Measurements from ENCODE around the gene XDH. TPM values are rescaled to one million over a fixed set of nuclear protein-coding genes. Genes with fewer than 3 reads are reported as not detected.

XDH gene
- total and polyA plus RNA-seq, 4 donors: under 0.01 to 0.06 (median 0.04) TPM

- no peak overlapping the region for H3K27ac ChIP-seq (ENCODE audit: low read depth, low read length)
- no peaks in the 10 kb centered on the region for H3K4me1 ChIP-seq (ENCODE audit: control insufficient read depth, insufficient read depth, low read length)
- no peaks in the 10 kb centered on the region for H3K27me3 ChIP-seq (ENCODE audit: control insufficient read depth, insufficient read depth, low read length)
- DNase-seq (ENCODE audit: low read depth in 4 of 6, low spot score in 6 of 6): no peak
- no peak overlapping the region for H3K4me3 ChIP-seq (ENCODE audit: low read depth, low read length)
- no peaks in the 10 kb centered on the region for H3K36me3 ChIP-seq (ENCODE audit: control insufficient read depth, insufficient read depth, low read length)
- no peaks in the 10 kb centered on the region for H3K9me3 ChIP-seq (ENCODE audit: control insufficient read depth, insufficient read depth, low read length)
These were observed 27.9 kb downstream of the XDH start for GRCh38 chr2:31386648-31387047.

DNA sequence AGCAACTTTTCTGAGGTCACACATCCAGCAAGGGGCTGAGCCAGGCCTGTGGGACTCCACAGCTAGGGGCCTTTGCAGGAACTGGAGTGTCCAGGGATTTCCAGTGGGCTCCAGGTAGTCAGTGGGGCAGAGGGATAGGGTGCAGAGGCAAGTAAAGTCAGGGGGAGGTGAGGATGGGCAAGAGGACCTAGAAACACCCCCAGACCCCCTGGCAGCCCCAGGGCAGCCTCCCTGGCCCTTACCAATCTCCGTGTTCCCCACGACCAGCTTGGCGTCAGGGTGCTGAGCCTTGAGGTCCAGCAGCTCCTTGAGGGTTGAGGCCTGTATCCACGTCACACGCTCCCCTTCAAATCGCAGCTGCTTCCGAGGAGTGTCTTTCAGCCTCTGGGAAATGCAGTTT is 28.4 kb downstream of the XDH start:
- 98% methylated on average over 6 of the region's 7 CpGs for WGBS (ENCODE audit: insufficient coverage)
- Histone ChIP-seq H3K9me3 (ENCODE audit: control insufficient read depth, insufficient read depth, low read length) (no peaks in the 10 kb centered on the region), H3K27me3 (ENCODE audit: control insufficient read depth, insufficient read depth, low read length) (no peaks in the 10 kb centered on the region), H3K4me3 (ENCODE audit: low read depth, low read length) (no peak overlapping the region), H3K4me1 (ENCODE audit: control insufficient read depth, insufficient read depth, low read length) (no peaks in the 10 kb centered on the region), H3K36me3 (ENCODE audit: control insufficient read depth, insufficient read depth, low read length) (no peaks in the 10 kb centered on the region), H3K27ac (ENCODE audit: low read depth, low read length) (no peak overlapping the region)
- no peak for DNase-seq (ENCODE audit: low read depth in 4 of 6, low spot score in 6 of 6)

DNA sequence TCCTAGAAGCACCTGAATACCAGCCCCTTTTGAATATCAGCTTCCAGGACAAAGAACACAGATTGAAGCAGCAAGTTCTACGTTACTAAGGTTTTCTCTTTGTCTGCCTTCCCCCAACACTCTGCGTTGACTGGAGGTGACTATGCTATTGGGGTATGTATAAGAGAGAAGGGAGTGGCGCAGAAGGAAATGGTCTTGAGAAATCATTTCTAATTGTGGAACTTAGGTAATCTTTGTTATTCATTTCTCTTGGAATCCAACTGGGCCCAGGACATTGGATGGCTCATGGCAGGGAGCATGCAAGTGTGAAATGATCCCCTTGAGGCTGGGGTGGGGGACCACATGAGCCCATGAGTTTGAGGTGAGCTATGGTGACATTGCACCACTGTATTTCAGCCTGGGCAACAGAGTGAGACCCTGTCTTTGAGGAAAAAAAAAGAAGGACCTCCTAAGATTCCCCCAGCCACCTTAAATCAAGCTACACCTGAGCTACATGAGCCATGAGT is 29.7 kb downstream of the XDH start:
- no peak for DNase-seq (ENCODE audit: low read depth in 4 of 6, low spot score in 6 of 6)
- WGBS (ENCODE audit: insufficient coverage): 100% methylated on average over 1 of the region's 3 CpGs
- Histone ChIP-seq H3K27me3 (ENCODE audit: control insufficient read depth, insufficient read depth, low read length) (no peaks in the 10 kb centered on the region), H3K27ac (ENCODE audit: low read depth, low read length) (no peak overlapping the region), H3K4me3 (ENCODE audit: low read depth, low read length) (no peak overlapping the region), H3K9me3 (ENCODE audit: control insufficient read depth, insufficient read depth, low read length) (no peaks in the 10 kb centered on the region), H3K36me3 (ENCODE audit: control insufficient read depth, insufficient read depth, low read length) (no peaks in the 10 kb centered on the region), H3K4me1 (ENCODE audit: control insufficient read depth, insufficient read depth, low read length) (no peaks in the 10 kb centered on the region)

- no peak for DNase-seq (ENCODE audit: low read depth in 4 of 6, low spot score in 6 of 6)
- Histone ChIP-seq H3K4me1 (ENCODE audit: control insufficient read depth, insufficient read depth, low read length) (no peaks in the 10 kb centered on the region), H3K27ac (ENCODE audit: low read depth, low read length) (no peak overlapping the region), H3K27me3 (ENCODE audit: control insufficient read depth, insufficient read depth, low read length) (no peaks in the 10 kb centered on the region), H3K36me3 (ENCODE audit: control insufficient read depth, insufficient read depth, low read length) (no peaks in the 10 kb centered on the region), H3K4me3 (ENCODE audit: low read depth, low read length) (no peak overlapping the region), H3K9me3 (ENCODE audit: control insufficient read depth, insufficient read depth, low read length) (no peaks in the 10 kb centered on the region)
- WGBS (ENCODE audit: insufficient coverage): 78% methylated on average over 1 of the region's 3 CpGs
These were observed 30.2 kb downstream of the XDH start for GRCh38 chr2:31384351-31384750.

- Histone ChIP-seq H3K9me3 (ENCODE audit: control insufficient read depth, insufficient read depth, low read length) (no peaks in the 10 kb centered on the region), H3K4me3 (ENCODE audit: low read depth, low read length) (no peak overlapping the region), H3K27me3 (ENCODE audit: control insufficient read depth, insufficient read depth, low read length) (no peaks in the 10 kb centered on the region), H3K4me1 (ENCODE audit: control insufficient read depth, insufficient read depth, low read length) (no peaks in the 10 kb centered on the region), H3K36me3 (ENCODE audit: control insufficient read depth, insufficient read depth, low read length) (no peaks in the 10 kb centered on the region), H3K27ac (ENCODE audit: low read depth, low read length) (no peak overlapping the region)
- no peak for DNase-seq (ENCODE audit: low read depth in 4 of 6, low spot score in 6 of 6)
- 73% methylated on average over 3 of the region's 6 CpGs for WGBS (ENCODE audit: insufficient coverage)
These were observed 30.9 kb downstream of the XDH start for GRCh38 chr2:31383471-31384153.

- no peaks in the 10 kb centered on the region for H3K27me3 ChIP-seq (ENCODE audit: control insufficient read depth, insufficient read depth, low read length)
- no peak for DNase-seq (ENCODE audit: low read depth in 4 of 6, low spot score in 6 of 6)
- H3K27ac ChIP-seq (ENCODE audit: low read depth, low read length): no peak overlapping the region
- no peak overlapping the region for H3K4me3 ChIP-seq (ENCODE audit: low read depth, low read length)
- no peaks in the 10 kb centered on the region for H3K4me1 ChIP-seq (ENCODE audit: control insufficient read depth, insufficient read depth, low read length)
- H3K9me3 ChIP-seq (ENCODE audit: control insufficient read depth, insufficient read depth, low read length): no peaks in the 10 kb centered on the region
- no peaks in the 10 kb centered on the region for H3K36me3 ChIP-seq (ENCODE audit: control insufficient read depth, insufficient read depth, low read length)
- WGBS (ENCODE audit: insufficient coverage): 84% methylated on average over 7 of the region's 8 CpGs
These were observed 32.0 kb downstream of the XDH start for GRCh38 chr2:31382452-31383120.

DNA sequence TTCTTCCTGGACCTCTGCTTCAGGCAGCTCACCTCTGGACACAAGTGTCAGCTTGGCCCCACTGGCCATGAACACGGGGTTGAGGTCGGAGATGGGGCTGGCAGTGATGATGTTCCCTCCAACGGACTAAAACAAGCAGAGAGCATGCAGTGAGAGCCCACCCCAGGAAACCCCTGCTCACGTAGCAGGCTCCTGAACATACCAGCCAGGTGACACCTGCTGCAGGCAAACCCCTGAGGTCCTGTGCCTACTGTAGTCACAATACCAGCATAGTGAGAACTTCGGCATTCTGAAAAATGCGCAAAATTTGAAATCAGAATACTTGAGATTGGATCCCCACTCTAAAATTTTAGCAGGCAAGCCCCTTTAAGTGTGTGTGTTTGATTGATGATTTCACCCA is 32.9 kb downstream of the XDH start:
- 79% methylated on average over 4 of the region's 6 CpGs for WGBS (ENCODE audit: insufficient coverage)
- no peaks in the 10 kb centered on the region for H3K27me3 ChIP-seq (ENCODE audit: control insufficient read depth, insufficient read depth, low read length)
- no peaks in the 10 kb centered on the region for H3K4me1 ChIP-seq (ENCODE audit: control insufficient read depth, insufficient read depth, low read length)
- H3K4me3 ChIP-seq (ENCODE audit: low read depth, low read length): no peak overlapping the region
- H3K9me3 ChIP-seq (ENCODE audit: control insufficient read depth, insufficient read depth, low read length): no peaks in the 10 kb centered on the region
- no peak for DNase-seq (ENCODE audit: low read depth in 4 of 6, low spot score in 6 of 6)
- no peak overlapping the region for H3K27ac ChIP-seq (ENCODE audit: low read depth, low read length)
- no peaks in the 10 kb centered on the region for H3K36me3 ChIP-seq (ENCODE audit: control insufficient read depth, insufficient read depth, low read length)

- DNase-seq (ENCODE audit: low read depth in 4 of 6, low spot score in 6 of 6): no peak
- no peaks in the 10 kb centered on the region for H3K36me3 ChIP-seq (ENCODE audit: control insufficient read depth, insufficient read depth, low read length)
- H3K27me3 ChIP-seq (ENCODE audit: control insufficient read depth, insufficient read depth, low read length): no peaks in the 10 kb centered on the region
- H3K9me3 ChIP-seq (ENCODE audit: control insufficient read depth, insufficient read depth, low read length): no peaks in the 10 kb centered on the region
- no peak overlapping the region for H3K27ac ChIP-seq (ENCODE audit: low read depth, low read length)
- WGBS (ENCODE audit: insufficient coverage): 87% methylated on average over 3 of the region's 3 CpGs
- H3K4me1 ChIP-seq (ENCODE audit: control insufficient read depth, insufficient read depth, low read length): no peaks in the 10 kb centered on the region
- no peak overlapping the region for H3K4me3 ChIP-seq (ENCODE audit: low read depth, low read length)
These were observed 34.3 kb downstream of the XDH start for GRCh38 chr2:31380243-31380642.

GRCh38 chr2:31379747-31380146 is 34.8 kb downstream of the XDH start:
- Histone ChIP-seq H3K4me3 (ENCODE audit: low read depth, low read length) (no peak overlapping the region), H3K4me1 (ENCODE audit: control insufficient read depth, insufficient read depth, low read length) (no peaks in the 10 kb centered on the region), H3K36me3 (ENCODE audit: control insufficient read depth, insufficient read depth, low read length) (no peaks in the 10 kb centered on the region), H3K27me3 (ENCODE audit: control insufficient read depth, insufficient read depth, low read length) (no peaks in the 10 kb centered on the region), H3K9me3 (ENCODE audit: control insufficient read depth, insufficient read depth, low read length) (no peaks in the 10 kb centered on the region), H3K27ac (ENCODE audit: low read depth, low read length) (no peak overlapping the region)
- WGBS (ENCODE audit: insufficient coverage): no CpG with 5 or more reads among the region's 1 CpG
- DNase-seq (ENCODE audit: low read depth in 4 of 6, low spot score in 6 of 6): no peak
